ENCODE data around the gene NYNRIN.
A peak's percentile ranks its signal among the peaks of the same experiment; 100 is the strongest.
"Not testable (repeated sequence)": the region's sequence is repeated elsewhere in the genome, so short reads cannot be mapped to it uniquely, and the experiment has no call there.

Gene NYNRIN

GRCh38 chr14:24398653-24399446, at the start of gene NYNRIN:
Gene NYNRIN (plus strand): TSS chr14:24399003. CDS start chr14:24399247, 244 bp downstream.
- no peak for DNase-seq

GRCh38 chr14:24349742-24350141, 49.1 kb upstream of the NYNRIN start:
- no peak for DNase-seq

- no peak for DNase-seq
Observed at GRCh38 chr14:24351517-24351916, 47.3 kb upstream of the NYNRIN start.

GRCh38 chr14:24353559-24354481, 45.0 kb upstream of the NYNRIN start:
- no peak for DNase-seq

GRCh38 chr14:24354482-24354825, 44.3 kb upstream of the NYNRIN start:
- DNase-seq: not testable (repeated sequence)

- no peak for DNase-seq
Observed at GRCh38 chr14:24355009-24355408, 43.8 kb upstream of the NYNRIN start.

GRCh38 chr14:24356208-24356607, 42.6 kb upstream of the NYNRIN start:
- no peak for DNase-seq

GRCh38 chr14:24360281-24360680, 38.5 kb upstream of the NYNRIN start:
- no peak for DNase-seq

GRCh38 chr14:24361326-24361725, 37.5 kb upstream of the NYNRIN start:
- DNase-seq: no peak

- DNase-seq: no peak
Observed at GRCh38 chr14:24362241-24362960, 36.4 kb upstream of the NYNRIN start.

- no peak for DNase-seq
Observed at GRCh38 chr14:24363401-24363800, 35.4 kb upstream of the NYNRIN start.

- DNase-seq: no peak
Observed at GRCh38 chr14:24364841-24365240, 34.0 kb upstream of the NYNRIN start.

- peak; percentile 56 to 88 for DNase-seq
Observed at GRCh38 chr14:24365600-24366412, 33.0 kb upstream of the NYNRIN start.

GRCh38 chr14:24366413-24366720, 32.4 kb upstream of the NYNRIN start:
- DNase-seq: no peak

- peak; percentile 98 to 100 for DNase-seq
Observed at GRCh38 chr14:24366721-24367513, 31.9 kb upstream of the NYNRIN start.

GRCh38 chr14:24367514-24368211, 31.1 kb upstream of the NYNRIN start, which contains the start of gene NFATC4:
Gene NFATC4 (plus strand): TSS chr14:24368184. CDS start chr14:24368341, 157 bp downstream.
- DNase-seq: peak; percentile 86 to 90

- no peak for DNase-seq
Observed at GRCh38 chr14:24368212-24368561, 30.6 kb upstream of the NYNRIN start.

- DNase-seq: peak; percentile 35 to 75
Observed at GRCh38 chr14:24368562-24369252, 30.1 kb upstream of the NYNRIN start.

GRCh38 chr14:24369463-24369862, 29.3 kb upstream of the NYNRIN start:
- DNase-seq: no peak
